HT1080 (cell line): ENCODE measurements around the gene IL17A. TPM values are rescaled to one million over a fixed set of nuclear protein-coding genes. Genes with fewer than 3 reads are reported as not detected.
"Not testable (repeated sequence)": the region's sequence is repeated elsewhere in the genome, so short reads cannot be mapped to it uniquely, and the experiment has no call there.

Experiments used
- DNase-seq: peaks from one replicate; pipeline ENCODE4 v3.0.0-alpha.2; 2015; ENCODE audit warnings: low read depth
- total RNA-seq: library from RNA; depleted of rRNA; stranded (reverse); fragments of >200 nt; shearing (Covaris generic); gene quantifications from 2 replicates; pipeline ENCODE4 v1.2.3, GENCODE V29; 2014

Gene IL17A
- total RNA-seq, 1 experiment from 2014 or later = not detected

GRCh38 chr6:52162940-52163908, 23.0 kb upstream of the IL17A start:
- DNase-seq = peak; percentile 20

DNA sequence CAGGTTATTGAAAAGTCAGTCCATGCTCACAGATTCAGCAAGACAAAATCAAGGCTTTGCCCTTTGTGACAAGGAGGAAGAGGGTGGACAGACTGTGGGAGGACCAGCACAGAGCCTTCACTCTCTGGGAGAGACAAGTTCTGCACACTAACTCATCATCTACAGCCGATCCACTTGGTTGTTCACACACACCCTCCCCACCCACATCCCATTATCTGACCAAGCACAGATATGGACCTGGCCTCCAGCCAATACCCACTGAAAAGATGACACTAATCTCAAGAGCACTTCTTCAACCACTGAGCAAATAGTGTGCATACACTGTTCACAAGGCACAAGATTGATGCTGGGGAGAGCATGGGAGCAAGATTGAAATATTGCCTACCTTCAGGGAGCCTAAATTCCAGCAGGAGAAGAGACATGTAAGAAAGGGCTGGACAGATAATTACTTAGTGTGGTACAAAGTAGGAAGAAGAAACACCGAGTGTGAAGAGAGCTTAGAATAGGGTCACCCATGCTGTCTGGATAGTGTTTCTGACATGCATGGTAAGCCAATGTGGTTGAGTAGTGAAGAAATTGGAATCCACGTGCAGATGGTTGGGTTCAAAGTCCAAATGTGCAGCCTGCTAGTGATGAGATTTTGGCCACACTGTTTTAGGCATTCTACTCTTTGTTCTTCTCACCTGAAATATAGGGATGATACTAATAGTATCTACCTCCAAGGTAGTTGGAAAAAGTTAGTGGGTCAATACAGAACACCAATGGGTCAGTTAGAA, 21.7 kb upstream of the IL17A start:
- no peak for DNase-seq

GRCh38 chr6:52167267-52167666, 18.9 kb upstream of the IL17A start:
- DNase-seq = no peak

GRCh38 chr6:52168351-52168750, 17.8 kb upstream of the IL17A start:
- not testable (repeated sequence) for DNase-seq

DNA sequence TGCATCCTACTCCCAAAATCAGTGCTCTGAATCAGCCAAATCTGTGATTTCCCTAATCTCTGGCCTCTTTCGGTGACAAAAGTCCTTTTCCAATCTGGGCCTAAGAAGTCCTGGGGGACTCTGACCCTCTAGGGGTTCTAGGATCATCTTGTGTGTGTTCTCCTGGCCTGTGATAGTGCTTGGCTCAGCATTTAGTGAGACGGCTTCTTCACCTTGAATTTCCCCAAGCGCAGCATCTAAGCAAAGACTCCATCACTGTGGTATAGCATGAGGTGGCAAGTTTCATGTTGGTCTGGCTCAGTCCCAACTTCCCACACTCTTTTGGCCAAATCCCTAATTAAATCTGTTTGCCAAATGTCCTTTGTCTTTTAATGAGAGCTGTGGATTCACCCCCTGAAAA, 12.1 kb upstream of the IL17A start:
- DNase-seq = no peak

DNA sequence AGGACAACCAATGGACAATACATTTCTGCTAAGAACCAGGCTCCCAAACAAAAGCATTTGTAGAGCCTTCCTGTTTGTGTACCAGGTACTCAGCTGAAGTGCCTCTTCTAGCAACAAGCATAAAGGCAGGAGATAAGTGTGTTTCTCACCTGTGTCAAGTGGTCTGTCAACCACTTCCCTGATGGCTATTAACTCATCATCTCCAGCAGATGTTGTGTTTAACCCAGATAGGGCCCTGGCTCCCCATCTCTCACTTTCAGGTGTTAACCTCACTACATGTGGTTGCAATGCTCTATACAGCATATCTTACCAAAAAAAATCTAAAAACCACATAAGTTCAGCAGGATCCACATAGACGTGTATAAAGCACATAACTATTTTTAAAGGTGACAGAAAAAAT, 9.6 kb upstream of the IL17A start:
- no peak for DNase-seq

GRCh38 chr6:52177961-52178360, 8.2 kb upstream of the IL17A start:
- DNase-seq = no peak

DNA sequence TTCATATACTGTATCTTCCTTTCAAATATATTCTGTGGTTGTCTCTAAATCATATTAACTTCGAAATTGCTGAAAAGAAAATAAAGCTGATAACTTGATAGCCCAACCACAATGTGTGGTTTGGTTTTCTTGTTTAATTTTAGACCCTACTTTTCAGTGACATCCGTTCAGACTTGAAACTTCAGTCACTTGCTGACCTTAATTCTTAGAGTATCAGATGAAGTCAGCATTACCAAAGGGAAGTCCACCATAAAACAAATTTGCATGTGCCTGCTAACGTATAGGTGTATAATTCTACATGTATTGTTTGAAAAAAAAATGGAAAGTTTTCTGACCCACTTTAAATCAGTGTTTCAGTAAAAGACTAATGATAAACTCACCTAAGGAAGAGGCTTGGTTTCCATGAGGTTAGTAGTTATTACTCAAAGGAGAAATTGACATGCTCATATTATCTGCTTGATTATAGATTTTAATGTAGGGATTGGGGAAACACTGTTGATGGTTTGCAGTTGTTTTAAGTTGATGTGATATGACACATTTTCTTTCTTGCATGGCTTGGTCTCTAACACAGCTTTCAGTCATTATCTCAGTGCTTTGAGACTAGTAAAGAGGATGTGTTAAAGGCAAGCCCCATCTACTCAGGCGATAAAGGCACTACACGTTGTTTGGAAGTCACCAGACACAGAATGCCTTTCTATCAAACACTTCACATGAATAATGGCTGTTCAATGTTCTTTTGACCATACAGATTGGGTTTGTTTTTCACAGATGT, 5.2 kb upstream of the IL17A start:
- DNase-seq = no peak

GRCh38 chr6:52183131-52183713, 3.0 kb upstream of the IL17A start:
- no peak for DNase-seq

- no peak for DNase-seq
Measured at GRCh38 chr6:52186480-52186879, 305 bp downstream of the IL17A start.

- DNase-seq = no peak
Measured at GRCh38 chr6:52187098-52187497, 923 bp downstream of the IL17A start.

DNA sequence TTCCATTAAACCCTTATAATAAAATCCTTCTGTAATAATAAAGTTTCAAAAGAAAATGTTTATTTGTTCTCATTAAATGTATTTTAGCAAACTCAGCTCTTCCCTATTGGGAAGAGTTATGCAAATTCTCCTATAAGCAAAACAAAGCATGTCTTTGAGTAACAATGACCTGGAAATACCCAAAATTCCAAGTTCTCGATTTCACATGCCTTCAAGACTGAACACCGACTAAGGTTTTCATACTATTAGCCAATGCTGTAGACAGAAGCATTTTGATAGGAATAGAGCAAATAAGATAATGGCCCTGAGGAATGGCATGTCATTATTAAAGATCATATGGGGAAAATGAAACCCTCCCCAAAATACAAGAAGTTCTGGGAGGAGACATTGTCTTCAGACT, 3.8 kb downstream of the IL17A start:
- DNase-seq = no peak

DNA sequence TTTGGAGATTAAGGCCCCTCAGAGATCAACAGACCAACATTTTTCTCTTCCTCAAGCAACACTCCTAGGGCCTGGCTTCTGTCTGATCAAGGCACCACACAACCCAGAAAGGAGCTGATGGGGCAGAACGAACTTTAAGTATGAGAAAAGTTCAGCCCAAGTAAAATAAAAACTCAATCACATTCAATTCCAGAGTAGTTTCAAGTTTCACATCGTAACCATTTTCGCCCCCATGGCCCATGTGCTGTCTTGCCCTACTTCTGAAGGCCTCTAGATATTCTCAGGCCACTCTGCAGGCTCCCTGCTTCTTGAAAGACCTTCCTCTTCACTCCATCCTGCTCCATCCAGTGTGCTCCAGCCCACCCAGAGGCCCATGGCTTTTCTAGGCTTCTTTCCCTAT, 4.2 kb downstream of the IL17A start:
- DNase-seq = no peak

GRCh38 chr6:52191824-52192223, 5.6 kb downstream of the IL17A start:
- DNase-seq = no peak

DNA sequence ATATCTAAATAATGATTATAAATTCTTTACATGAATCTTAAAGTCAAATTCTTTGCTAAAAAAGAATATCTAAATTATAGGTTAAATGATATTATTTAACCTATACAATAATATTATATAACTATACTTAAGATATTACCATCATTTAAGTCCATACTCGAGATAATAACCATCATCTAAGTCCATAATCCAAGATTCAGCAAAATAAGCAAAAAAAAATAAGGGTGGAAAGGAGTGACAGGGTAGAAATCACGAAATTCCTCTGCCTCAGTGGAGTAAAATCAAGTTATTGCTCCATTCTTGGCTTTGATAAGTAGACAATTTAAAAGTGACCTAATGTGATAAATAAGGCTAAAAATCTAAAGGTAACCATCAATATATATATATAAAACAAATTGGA, 9.7 kb downstream of the IL17A start:
- DNase-seq = no peak

- peak; percentile 4 for DNase-seq
Measured at GRCh38 chr6:52200088-52200487, 13.9 kb downstream of the IL17A start.

DNA sequence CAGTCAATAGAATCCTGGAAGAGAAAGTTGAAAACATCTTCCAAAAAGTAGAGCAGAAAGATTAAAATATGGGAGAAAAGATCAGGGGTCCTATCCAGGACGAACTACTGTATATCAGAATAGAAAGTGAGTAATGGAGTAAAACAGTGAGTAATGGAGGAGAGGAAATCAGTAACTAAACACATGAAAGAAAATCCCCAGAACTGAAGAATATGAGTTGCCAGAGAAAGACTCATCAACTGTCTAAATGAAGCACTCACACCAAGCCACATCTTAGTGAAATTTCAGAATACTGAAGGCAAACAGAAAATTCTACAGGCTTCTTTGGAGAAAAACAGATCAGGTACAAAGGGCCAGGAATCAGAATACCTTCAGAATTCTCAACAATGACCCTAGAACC, 14.9 kb downstream of the IL17A start:
- peak; percentile 47 for DNase-seq

GRCh38 chr6:52201493-52201892, 15.3 kb downstream of the IL17A start:
- DNase-seq = no peak

GRCh38 chr6:52207066-52207465, 20.9 kb downstream of the IL17A start:
- no peak for DNase-seq

- no peak for DNase-seq
Measured at GRCh38 chr6:52208612-52209011, 22.4 kb downstream of the IL17A start.

DNA sequence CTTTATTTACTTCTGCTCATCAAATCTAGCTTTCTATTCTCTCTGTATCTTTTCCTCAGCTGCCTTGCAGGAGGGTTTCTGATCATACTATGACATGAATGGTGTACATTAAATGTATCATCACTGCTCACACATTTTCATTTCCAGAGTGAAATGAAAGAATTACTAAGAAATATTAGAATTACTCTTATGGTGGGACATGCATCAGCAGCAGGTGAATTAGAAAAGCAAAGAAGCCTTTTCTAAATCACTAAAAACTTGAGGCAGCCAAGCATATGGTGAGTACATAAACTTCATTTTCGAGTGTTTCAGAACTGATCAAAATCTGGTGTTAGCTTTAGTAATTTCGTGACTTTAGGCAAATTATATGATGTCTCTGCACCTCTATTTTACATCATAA, 23.6 kb downstream of the IL17A start:
- no peak for DNase-seq
